HCT116 (cell line): ENCODE results near the gene WHAMM. TPM values are rescaled to one million over a fixed set of nuclear protein-coding genes. Genes with fewer than 3 reads are reported as not detected.

ENCODE experiments used
- ATAC-seq: fragments of 200-7000 bp; cut with Tn5 transposase; 2 replicates; pipeline ENCODE4 v1.9.1; 2020; ENCODE audit warnings: mild to moderate bottlenecking, moderate library complexity
- BruUV-seq: library from RNA; stranded (reverse); fragments of 400-500 nt; replicated peaks from 2 replicates; lab custom pipeline; 2021; lab: Mats Ljungman, UMichigan
- CTCF ChIA-PET: fragments of 300-600 bp; sonication (Branson Sonifier 250); formaldehyde crosslinking; loops from one replicate; lab custom pipeline; 2021; ENCODE audit warnings: antibody characterized with exemption; lab: Charles Lee
- POLR2A ChIA-PET: fragments of 300-600, 350-600 bp; sonication (Branson Sonifier 250); formaldehyde crosslinking; loops from one replicate; lab custom pipeline; 2021; ENCODE audit warnings: antibody characterized with exemption; lab: Charles Lee
- RAD21 ChIA-PET, 2 experiments: fragments of 300-600 bp; sonication (Branson Sonifier 250); formaldehyde crosslinking; loops; one replicate each; lab custom pipeline; 2023; ENCODE audit warnings: low total read pairs in 2 of 2; ENCODE audit not compliant: uncharacterized antibody in 2 of 2, unreplicated experiment in 2 of 2, low non-redundant PET in 1 of 2; lab: Charles Lee
- DNase-seq: peaks from one replicate; pipeline ENCODE4 v3.0.0-alpha.2; 2010; ENCODE audit warnings: low read depth, low spot score
- H2AFZ ChIP-seq: fragments of 200-600 bp; shearing (Covaris generic), sonication (generic); 2 replicates; pipeline ENCODE4 v1.6.1; 2017; ENCODE audit warnings: low read depth, mixed run types, mixed read lengths, antibody characterized with exemption, low read length; ENCODE audit not compliant: poor library complexity, severe bottlenecking
- H3K27ac ChIP-seq: 2 replicates; pipeline ENCODE4 v1.5.1; 2012; ENCODE audit warnings: low read depth, low read length
- H3K27me3 ChIP-seq: fragments of 200-600 bp; sonication (generic); 2 replicates; pipeline ENCODE4 v1.6.1; 2016; ENCODE audit warnings: mixed run types, low read length, mixed read lengths; ENCODE audit not compliant: insufficient read depth
- H3K36me3 ChIP-seq, 2 experiments: fragments of 200-500 bp in 1 of 2; fragments of 200-600 bp in 1 of 2; sonication (Bioruptor generic) in 1 of 2; sonication (generic) in 1 of 2; 2 replicates each; pipeline versions ENCODE4 v1.5.1 to v1.6.1; 2014 to 2016; ENCODE audit warnings: low read length in 2 of 2, inconsistent platforms in 1 of 2, mixed read lengths in 1 of 2, mixed run types in 1 of 2; ENCODE audit not compliant: insufficient read depth in 2 of 2, control insufficient read depth in 1 of 2
- H3K4me1 ChIP-seq, 2 experiments: fragments of 200-600 bp in 1 of 2; sonication (generic) in 1 of 2; 2 replicates each; pipeline versions ENCODE4 v1.5.1 to v1.6.1; 2012 to 2017; ENCODE audit warnings: low read length in 2 of 2, inconsistent platforms in 1 of 2, mild to moderate bottlenecking in 1 of 2, mixed read lengths in 1 of 2, mixed run types in 1 of 2, moderate library complexity in 1 of 2; ENCODE audit not compliant: insufficient read depth in 2 of 2, control insufficient read depth in 1 of 2
- H3K4me2 ChIP-seq: fragments of 200-600 bp; sonication (generic); 2 replicates; pipeline ENCODE4 v1.6.1; 2017; ENCODE audit warnings: mixed run types, low read length, mixed read lengths
- H3K4me3 ChIP-seq, 2 experiments: fragments of 200-600 bp in 1 of 2; sonication (generic) in 1 of 2; replicated peaks in 1 of 2; 2 replicates each; pipeline ENCODE4 v1.5.1; 2011 to 2016; ENCODE audit warnings: low read length in 2 of 2, control low read depth in 1 of 2, low read depth in 1 of 2, mild to moderate bottlenecking in 1 of 2, mixed read lengths in 1 of 2, mixed run types in 1 of 2
- H3K79me2 ChIP-seq: fragments of 200-600 bp; sonication (generic); 2 replicates; pipeline ENCODE4 v1.6.1; 2017; ENCODE audit warnings: mild to moderate bottlenecking, mixed run types, low read length, moderate library complexity, mixed read lengths; ENCODE audit not compliant: insufficient read depth
- H3K9ac ChIP-seq: fragments of 200-600 bp; sonication (generic); 2 replicates; pipeline ENCODE4 v1.6.1; 2016; ENCODE audit warnings: low read length, mixed read lengths
- H3K9me2 ChIP-seq: fragments of 200-600 bp; sonication (generic), shearing (Covaris generic); 2 replicates; pipeline ENCODE4 v1.6.1; 2017; ENCODE audit warnings: mixed run types, mild to moderate bottlenecking, moderate library complexity; ENCODE audit not compliant: insufficient read depth
- H3K9me3 ChIP-seq, 2 experiments: fragments of 200-500 bp in 1 of 2; fragments of 200-600 bp in 1 of 2; sonication (Bioruptor generic) in 1 of 2; sonication (generic) in 1 of 2; 2 replicates each; pipeline ENCODE4 v1.6.1; 2014 to 2017; ENCODE audit warnings: low read length in 2 of 2, mixed read lengths in 2 of 2, inconsistent platforms in 1 of 2, low read depth in 1 of 2, mild to moderate bottlenecking in 1 of 2, mixed run types in 1 of 2, moderate library complexity in 1 of 2; ENCODE audit not compliant: control insufficient read depth in 1 of 2, insufficient read depth in 1 of 2
- H4K20me1 ChIP-seq: fragments of 200-600 bp; sonication (generic), shearing (Covaris generic); 2 replicates; pipeline ENCODE4 v1.6.1; 2017; ENCODE audit warnings: mixed run types, mild to moderate bottlenecking, moderate library complexity; ENCODE audit not compliant: insufficient read depth
- EGR1 ChIP-seq: IDR thresholded peaks from 2 replicates; pipeline ENCODE4 v1.6.1; 2012; ENCODE audit warnings: low read depth
- EZH2phosphoT487 ChIP-seq: fragments of 200-600 bp; IDR thresholded peaks from 2 replicates; pipeline ENCODE4 v1.6.1; 2018; ENCODE audit warnings: antibody characterized with exemption, borderline replicate concordance
- FOSL1 ChIP-seq: IDR thresholded peaks from 2 replicates; pipeline ENCODE4 v1.6.1; 2012; ENCODE audit warnings: low read depth
- SP1 ChIP-seq: IDR thresholded peaks from 2 replicates; pipeline ENCODE4 v1.6.1; 2012; ENCODE audit warnings: low read depth
- YY1 ChIP-seq: IDR thresholded peaks from 2 replicates; pipeline ENCODE4 v1.6.1; 2011; ENCODE audit warnings: low read length, low read depth, moderate library complexity, mild to moderate bottlenecking; ENCODE audit not compliant: insufficient replicate concordance; ENCODE audit errors: extremely low read depth
- ZBTB33 ChIP-seq: IDR thresholded peaks from 2 replicates; pipeline ENCODE4 v1.6.1; 2011; ENCODE audit warnings: mild to moderate bottlenecking, low read length, moderate library complexity; ENCODE audit not compliant: insufficient replicate concordance; ENCODE audit errors: extremely low read depth
- ZFX ChIP-seq: fragments of 450-650 bp; IDR thresholded peaks from 2 replicates; pipeline ENCODE4 v1.6.1; 2017
- intact Hi-C: fragments of 100-400 bp; cut with micrococcal nuclease; formaldehyde crosslinking; loops from 2 replicates; pipeline ENCODE4 v1.10.0; 2022
- total RNA-seq: library from RNA; stranded (reverse); gene quantifications from one replicate; pipeline ENCODE4 v1.2.1, GENCODE V29; 2021; ENCODE audit not compliant: unreplicated experiment
- TF ChIP-seq, protein P1 (sequence below): IDR thresholded peaks from 2 replicates; pipeline ENCODE4 v1.6.1; 2012
- TF ChIP-seq, protein P2 (sequence below): IDR thresholded peaks from 2 replicates; pipeline ENCODE4 v1.6.1; 2012

Gene WHAMM
- total RNA-seq, 1 experiment from 2014 or later: 7.1 TPM

- TF ChIP-seq ZFX (peak; percentile 95), EZH2phosphoT487 (no peak), SP1 (no peak), YY1 (no peak), ZBTB33 (no peak), FOSL1 (no peak)
- TF ChIP-seq, protein P1, sequence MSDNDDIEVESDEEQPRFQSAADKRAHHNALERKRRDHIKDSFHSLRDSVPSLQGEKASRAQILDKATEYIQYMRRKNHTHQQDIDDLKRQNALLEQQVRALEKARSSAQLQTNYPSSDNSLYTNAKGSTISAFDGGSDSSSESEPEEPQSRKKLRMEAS: 0 out of 2 replicates have a peak, but pooled peaks have one; percentile 24
These were observed 847 bp downstream of the WHAMM start (continued) for GRCh38 chr15:82810061-82810889.

- no peak for ATAC-seq
- CTCF ChIA-PET: no interaction called here
- no peak for DNase-seq
These were observed 1.5 kb downstream of the WHAMM start for GRCh38 chr15:82810890-82811426.

More at GRCh38 chr15:82810890-82811426, 1.5 kb downstream of the WHAMM start:
- BruUV-seq: TSS peak; percentile 70
- Histone ChIP-seq H3K9me2 (no peaks in the 10 kb centered on the region), H3K36me3 (peaks cover 2 to 9% of the 10 kb centered on the region in 2 experiments; a peak in 3 of 4 replicates), H3K27ac (peak overlapping the region; percentile 96; the same call in 1 of the 2 replicates), H4K20me1 (no peaks in the 10 kb centered on the region), H3K27me3 (no peaks in the 10 kb centered on the region), H3K9ac (peak overlapping the region; percentile 90), H2AFZ (no peak overlapping the region), H3K79me2 (peaks cover 39% of the 10 kb centered on the region), H3K4me2 (peak overlapping the region; percentile 88), H3K4me3 (peak overlapping the region; percentile 66 to 74), H3K9me3 (no peaks in the 10 kb centered on the region), H3K4me1 (peaks cover 9 to 26% of the 10 kb centered on the region in 2 experiments; a peak in 2 of 4 replicates)
- ChIA-PET RAD21 (no interaction called here), POLR2A (no interaction called here)
- intact Hi-C loops: no loop called here
- no peak for TF ChIP-seq ZFX
- TF ChIP-seq EGR1: no peak
- no peak for TF ChIP-seq ZBTB33
- TF ChIP-seq, protein P2, sequence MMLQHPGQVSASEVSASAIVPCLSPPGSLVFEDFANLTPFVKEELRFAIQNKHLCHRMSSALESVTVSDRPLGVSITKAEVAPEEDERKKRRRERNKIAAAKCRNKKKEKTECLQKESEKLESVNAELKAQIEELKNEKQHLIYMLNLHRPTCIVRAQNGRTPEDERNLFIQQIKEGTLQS: no peak
